CD14-positive monocyte (primary cell): ENCODE measurements around the gene HOPX. TPM values are rescaled to one million over a fixed set of nuclear protein-coding genes. Genes with fewer than 3 reads are reported as not detected.

Experiments used
- DNase-seq, 3 donors: peaks; one replicate each; pipeline ENCODE4 v3.0.0-alpha.2; 2011 to 2022
- H2AFZ ChIP-seq: 2 replicates; pipeline ENCODE4 v1.6.0; 2012; ENCODE audit warnings: mild to moderate bottlenecking, low read depth, low read length, inconsistent platforms; ENCODE audit not compliant: insufficient read depth, poor library complexity, severe bottlenecking
- H3K27ac ChIP-seq, 2 donors: 1 replicate in 1 of 2; 2 replicates in 1 of 2; pipeline ENCODE4 v1.5.1; 2012 to 2013; ENCODE audit warnings: low read length in 2 of 2, control low read depth in 1 of 2, inconsistent platforms in 1 of 2, low read depth in 1 of 2, mild to moderate bottlenecking in 1 of 2
- H3K27me3 ChIP-seq, 2 donors: one replicate each; pipeline versions ENCODE4 v1.6.0 to v1.6.1; 2011 to 2013; ENCODE audit warnings: low read length in 2 of 2; ENCODE audit not compliant: control insufficient read depth in 2 of 2, insufficient read depth in 2 of 2
- H3K36me3 ChIP-seq, 2 donors: replicated peaks in 1 of 2; 1 replicate in 1 of 2; 2 replicates in 1 of 2; pipeline versions ENCODE4 v1.5.1 to v1.6.1; 2012 to 2013; ENCODE audit warnings: low read length in 2 of 2, control low read depth in 1 of 2, inconsistent platforms in 1 of 2, mild to moderate bottlenecking in 1 of 2; ENCODE audit not compliant: insufficient read depth in 2 of 2, control insufficient read depth in 1 of 2
- H3K4me1 ChIP-seq, 2 donors: 1 replicate in 1 of 2; 2 replicates in 1 of 2; pipeline versions ENCODE4 v1.5.1 to v1.6.1; 2012 to 2013; ENCODE audit warnings: low read length in 2 of 2, control low read depth in 1 of 2, inconsistent platforms in 1 of 2, mild to moderate bottlenecking in 1 of 2, moderate library complexity in 1 of 2; ENCODE audit not compliant: insufficient read depth in 2 of 2, control insufficient read depth in 1 of 2
- H3K4me2 ChIP-seq: replicated peaks from 2 replicates; pipeline ENCODE3; 2012; ENCODE audit warnings: low read length, moderate library complexity, mild to moderate bottlenecking; ENCODE audit not compliant: poor library complexity, severe bottlenecking; ENCODE audit errors: extremely low read depth
- H3K4me3 ChIP-seq, 3 experiments: fragments of 200-600 bp in 1 of 3; sonication (generic) in 1 of 3; replicated peaks in 1 of 3; 1 replicate in 2 of 3; 2 replicates in 1 of 3; pipeline ENCODE4 v1.5.1; 2011 to 2013; ENCODE audit warnings: low read length in 3 of 3, mild to moderate bottlenecking in 3 of 3, control low read depth in 2 of 3, low read depth in 2 of 3, inconsistent platforms in 1 of 3, moderate library complexity in 1 of 3
- H3K79me2 ChIP-seq: 2 replicates; pipeline ENCODE4 v1.6.0; 2012; ENCODE audit warnings: mild to moderate bottlenecking, control low read depth, inconsistent platforms, low read length, moderate library complexity; ENCODE audit not compliant: insufficient read depth
- H3K9ac ChIP-seq: 2 replicates; pipeline ENCODE4 v1.6.0; 2017; ENCODE audit warnings: low read length, mild to moderate bottlenecking; ENCODE audit not compliant: insufficient read depth, poor library complexity, severe bottlenecking
- H3K9me3 ChIP-seq, 2 donors: replicated peaks in 1 of 2; 1 replicate in 1 of 2; 2 replicates in 1 of 2; pipeline versions ENCODE4 v1.5.1 to v1.6.1; 2012 to 2013; ENCODE audit warnings: low read length in 2 of 2, control low read depth in 1 of 2; ENCODE audit not compliant: control insufficient read depth in 1 of 2, insufficient read depth in 1 of 2
- H4K20me1 ChIP-seq: 2 replicates; pipeline ENCODE4 v1.6.0; 2012; ENCODE audit warnings: mild to moderate bottlenecking, low read length, control low read depth, moderate library complexity; ENCODE audit not compliant: insufficient read depth
- H3K27ac Mint-ChIP-seq, 7 donors: one replicate each; pipeline ENCODE4 v1.8.0; 2020; ENCODE audit warnings: mild to moderate bottlenecking in 7 of 7, mixed read lengths in 7 of 7, moderate library complexity in 6 of 7, inconsistent platforms in 2 of 7
- H3K27me3 Mint-ChIP-seq, 3 donors: one replicate each; pipeline ENCODE4 v1.8.0; 2021 to 2022; ENCODE audit warnings: low read depth in 3 of 3, mild to moderate bottlenecking in 3 of 3, mixed read lengths in 3 of 3, moderate library complexity in 3 of 3, inconsistent platforms in 1 of 3
- H3K36me3 Mint-ChIP-seq, 2 donors: one replicate each; pipeline ENCODE4 v1.8.0; 2020; ENCODE audit warnings: mixed read lengths in 2 of 2, inconsistent platforms in 1 of 2, mild to moderate bottlenecking in 1 of 2
- H3K4me1 Mint-ChIP-seq: one replicate; pipeline ENCODE4 v1.8.0; 2020; ENCODE audit warnings: mild to moderate bottlenecking, mixed read lengths
- H3K4me3 Mint-ChIP-seq, 2 donors: one replicate each; pipeline ENCODE4 v1.8.0; 2020; ENCODE audit warnings: mild to moderate bottlenecking in 2 of 2, mixed read lengths in 2 of 2, moderate library complexity in 1 of 2
- H3K9me3 Mint-ChIP-seq, 7 donors: one replicate each; pipeline ENCODE4 v1.8.0; 2020 to 2022; ENCODE audit warnings: mixed read lengths in 7 of 7, mild to moderate bottlenecking in 6 of 7, moderate library complexity in 6 of 7, inconsistent platforms in 2 of 7
- CTCF ChIP-seq: fragments of 200-600 bp; IDR thresholded peaks from one replicate; pipeline ENCODE4 v1.8.0; 2022; ENCODE audit warnings: antibody characterized with exemption, mild to moderate bottlenecking
- WGBS: methylation state at CpG from one replicate; pipeline ENCODE4 v1.1.5; 2013; ENCODE audit warnings: missing lambda C conversion rate; ENCODE audit not compliant: insufficient coverage; 5-methylcytosine and 5-hydroxymethylcytosine counted together
- intact Hi-C, 2 donors: fragments of 100-400 bp; cut with micrococcal nuclease; formaldehyde crosslinking; loops; one replicate each; pipeline versions ENCODE4 v1.15.0 to v1.15.1; 2023
- polyA plus RNA-seq, 3 donors: library from polyadenylated mRNA; depleted of rRNA in 1 of 3; unstranded in 2 of 3; stranded (reverse) in 1 of 3; fragments of 300-500 nt in 2 of 3; fragments of >200 nt in 1 of 3; fragmentation: Illumina TruSeq in 2 of 3; gene quantifications; 1 replicate in 2 of 3; 2 replicates in 1 of 3; pipeline ENCODE4 v1.2.3, GENCODE V29; 2012 to 2021

Gene HOPX
- polyA plus RNA-seq, 3 donors: 0.39 to 1.3 (median 0.52) TPM

GRCh38 chr4:56701161-56701480 is 20.0 kb upstream of the HOPX start:
- no peak overlapping the region for H3K4me3 ChIP-seq
- H3K79me2 ChIP-seq: no peaks in the 10 kb centered on the region
- peaks cover 0 to 2% (median 0%) of the 10 kb centered on the region in 7 donors for H3K9me3 Mint-ChIP-seq
- H3K4me1 Mint-ChIP-seq: peaks cover 18% of the 10 kb centered on the region
- no peaks in the 10 kb centered on the region for H4K20me1 ChIP-seq
- peak overlapping the region in 1 of 2 donors; percentile 23 for H3K4me3 Mint-ChIP-seq
- no peak overlapping the region for H3K27ac ChIP-seq
- intact Hi-C loops: no loop called here
- no peaks in the 10 kb centered on the region for H3K9me3 ChIP-seq
- H3K36me3 ChIP-seq: no peaks in the 10 kb centered on the region
- no peak overlapping the region for H3K9ac ChIP-seq
- no peak for TF ChIP-seq CTCF
- no peak overlapping the region for H3K4me2 ChIP-seq
- peaks cover 0 to 3% of the 10 kb centered on the region in 2 donors for H3K4me1 ChIP-seq
- no peaks in the 10 kb centered on the region for H3K36me3 Mint-ChIP-seq
- H3K27ac Mint-ChIP-seq: peak overlapping the region in 2 of 7 donors; percentile 5 to 55
- 40% methylated on average over 1 of the region's 4 CpGs for WGBS
- DNase-seq: peak in 2 of 3 donors; percentile 12 to 62
- no peaks in the 10 kb centered on the region for H3K27me3 ChIP-seq
- peaks cover 0 to 6% (median 3%) of the 10 kb centered on the region in 3 donors for H3K27me3 Mint-ChIP-seq
- no peak overlapping the region for H2AFZ ChIP-seq

GRCh38 chr4:56699537-56700105 is 18.5 kb upstream of the HOPX start:
- no peak for DNase-seq
- no peak for TF ChIP-seq CTCF
- no peak overlapping the region for H3K4me2 ChIP-seq
- WGBS: no CpG with 5 or more reads among the region's 2 CpGs
- H3K27me3 Mint-ChIP-seq: peaks cover 2 to 6% (median 3%) of the 10 kb centered on the region in 3 donors
- peaks cover 18% of the 10 kb centered on the region for H3K4me1 Mint-ChIP-seq
- no peak overlapping the region for H3K27ac ChIP-seq
- no peak overlapping the region for H3K4me3 ChIP-seq
- H3K9me3 Mint-ChIP-seq: peaks cover 0 to 2% (median 0%) of the 10 kb centered on the region in 7 donors
- intact Hi-C loops: no loop called here
- H4K20me1 ChIP-seq: no peaks in the 10 kb centered on the region
- no peaks in the 10 kb centered on the region for H3K36me3 ChIP-seq
- H3K4me1 ChIP-seq: peaks cover 0 to 3% of the 10 kb centered on the region in 2 donors
- no peak overlapping the region for H3K4me3 Mint-ChIP-seq
- no peaks in the 10 kb centered on the region for H3K36me3 Mint-ChIP-seq
- H3K9ac ChIP-seq: no peak overlapping the region
- no peaks in the 10 kb centered on the region for H3K79me2 ChIP-seq
- H3K27me3 ChIP-seq: no peaks in the 10 kb centered on the region
- no peaks in the 10 kb centered on the region for H3K9me3 ChIP-seq
- no peak overlapping the region for H2AFZ ChIP-seq
- H3K27ac Mint-ChIP-seq: no peak overlapping the region
